ENCODE measurements around the gene RECK.
"Not testable (repeated sequence)": the region's sequence is repeated elsewhere in the genome, so short reads cannot be mapped to it uniquely, and the experiment has no call there.

Gene RECK

GRCh38 chr9:36036780-36037548, at the start of gene RECK:
TSS of gene RECK (plus strand) at chr9:36036913. CDS start at chr9:36036999, 86 bp downstream.
- DNase-seq: peak; percentile 32

DNA sequence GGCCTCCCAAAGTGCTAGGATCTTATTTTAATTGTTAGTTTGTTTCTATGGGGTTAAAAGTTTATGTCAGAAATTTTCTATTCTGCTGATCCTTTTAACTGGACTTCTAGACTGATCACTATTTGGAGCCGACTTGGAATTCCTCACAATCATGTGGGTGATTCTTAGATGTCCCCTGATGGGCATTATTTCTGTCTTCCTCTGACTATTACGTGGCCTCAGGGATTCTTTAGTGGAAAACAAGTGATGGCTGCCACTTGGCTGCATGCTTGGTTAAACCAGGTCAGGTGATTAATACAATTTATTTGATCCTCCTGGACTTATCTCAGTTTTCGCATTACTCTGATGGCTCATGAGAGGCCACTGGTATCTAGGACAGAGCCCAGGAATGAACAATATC, 46.6 kb upstream of the RECK start:
- no peak for DNase-seq

- not testable (repeated sequence) for DNase-seq
These were observed 43.6 kb upstream of the RECK start for GRCh38 chr9:35993136-35993535.

GRCh38 chr9:35993976-35994720, 42.6 kb upstream of the RECK start:
- DNase-seq: no peak

DNA sequence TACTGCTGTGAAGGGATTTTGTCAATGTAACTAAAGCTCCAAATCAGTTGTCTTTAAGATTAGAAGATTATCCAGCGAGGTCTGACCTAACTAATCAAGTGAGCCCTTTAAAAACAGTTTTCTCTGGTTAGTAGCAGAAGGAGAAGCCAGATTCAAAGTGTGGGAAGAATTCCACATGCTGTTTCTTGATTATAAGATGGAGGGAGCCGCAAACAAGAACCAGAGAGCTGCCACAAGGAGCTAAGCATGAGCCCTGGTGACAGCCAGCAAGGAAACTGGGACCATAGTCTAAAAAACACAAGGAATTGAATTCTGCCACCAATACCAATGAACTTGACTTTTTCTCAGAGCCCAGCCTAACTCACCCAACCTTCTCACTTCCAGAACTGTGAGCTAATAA, 41.8 kb upstream of the RECK start:
- no peak for DNase-seq

- no peak for DNase-seq
These were observed 40.2 kb upstream of the RECK start for GRCh38 chr9:35996358-35996970.

DNA sequence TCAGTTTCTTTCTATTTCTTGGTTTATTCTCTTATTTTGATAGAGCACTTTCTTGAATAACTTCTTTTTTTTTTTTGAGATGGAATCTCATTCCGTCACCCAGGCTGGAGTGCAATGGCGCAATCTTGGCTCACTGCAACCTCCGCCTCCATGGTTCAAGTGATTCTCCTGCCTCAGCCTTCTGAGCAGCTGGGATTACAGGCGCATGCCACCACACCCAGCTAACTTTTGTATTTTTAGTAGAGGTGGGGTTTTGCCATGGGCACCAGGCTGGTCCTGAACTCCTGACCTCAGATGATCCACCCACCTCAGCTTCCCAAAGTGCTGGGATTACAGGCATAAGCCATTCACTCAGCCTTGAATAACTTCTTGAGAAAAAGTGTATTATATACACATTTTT, 39.7 kb upstream of the RECK start:
- not testable (repeated sequence) for DNase-seq

DNA sequence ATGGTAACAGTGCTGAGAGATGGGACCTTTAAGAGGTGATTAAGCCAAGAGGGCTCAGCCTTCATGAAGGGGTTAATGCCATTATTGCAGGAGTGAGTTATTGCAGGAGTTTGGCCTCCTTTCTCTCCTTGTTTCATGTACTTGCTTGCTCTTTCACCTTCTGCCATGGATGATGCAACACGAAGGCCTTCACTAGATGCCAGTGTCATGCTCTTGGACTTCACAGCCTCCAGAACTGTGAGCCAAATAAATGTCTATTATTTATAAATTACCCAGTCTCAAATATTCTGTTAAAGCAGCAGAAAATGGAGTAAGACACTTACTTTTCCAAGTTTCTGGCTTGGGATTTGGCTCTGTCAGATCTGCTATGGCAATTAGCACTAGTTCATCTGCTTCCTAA, 38.4 kb upstream of the RECK start:
- DNase-seq: no peak

GRCh38 chr9:36005891-36006290, 30.8 kb upstream of the RECK start:
- DNase-seq: no peak

DNA sequence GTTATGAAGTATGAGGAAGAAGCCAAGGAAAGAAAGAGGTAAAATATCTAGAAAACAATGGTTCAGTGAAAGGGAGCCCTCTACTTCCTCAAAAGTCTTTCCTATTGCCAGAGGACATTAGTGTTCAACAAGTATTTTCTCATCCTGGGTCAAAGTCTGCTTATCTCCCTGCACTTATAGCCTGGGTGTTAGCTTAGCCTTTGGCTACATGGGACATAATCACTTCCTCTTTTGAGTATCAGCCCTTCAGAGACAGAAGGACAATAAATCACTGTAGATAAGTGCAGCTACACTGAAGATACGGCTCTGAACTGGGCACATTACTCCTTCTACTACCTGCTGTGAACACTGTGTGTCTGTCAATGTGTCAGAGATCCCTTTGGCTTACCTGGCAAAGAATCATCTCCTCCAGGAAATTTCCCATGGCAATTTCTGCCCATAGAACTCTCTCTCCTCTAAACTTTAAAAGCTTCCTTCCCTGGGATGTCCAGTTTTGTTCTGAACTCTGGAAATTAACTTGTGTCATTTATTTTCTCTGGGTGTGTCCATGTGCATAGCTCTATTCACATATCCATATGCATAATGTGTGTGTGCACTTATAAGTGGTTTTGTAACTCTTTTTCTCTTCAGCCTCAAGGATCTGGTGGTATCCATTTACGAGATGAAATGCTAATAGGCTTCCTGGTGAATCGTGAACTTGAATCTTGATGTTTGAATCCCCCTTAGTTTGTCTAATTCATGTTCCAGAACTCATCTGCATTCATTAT, 30.0 kb upstream of the RECK start:
- no peak for DNase-seq

DNA sequence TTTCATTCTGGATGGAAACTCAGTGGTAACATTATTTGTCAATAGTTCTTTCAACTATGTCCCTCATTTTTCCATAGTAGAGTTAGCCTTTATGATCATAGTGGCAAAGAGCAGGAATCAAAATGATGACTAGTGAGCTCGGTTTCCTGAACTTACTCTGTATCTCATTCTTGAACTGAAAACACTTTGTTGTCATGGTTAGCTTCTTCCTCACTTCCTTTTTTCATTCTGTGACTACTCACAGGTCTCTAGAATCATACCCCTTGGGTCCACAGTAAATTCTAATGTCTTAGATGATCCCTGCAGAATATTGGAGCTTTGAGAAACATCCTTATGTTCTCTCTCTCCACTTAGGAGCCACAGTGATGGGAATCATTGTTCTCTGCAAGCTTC, 29.4 kb upstream of the RECK start:
- no peak for DNase-seq

DNA sequence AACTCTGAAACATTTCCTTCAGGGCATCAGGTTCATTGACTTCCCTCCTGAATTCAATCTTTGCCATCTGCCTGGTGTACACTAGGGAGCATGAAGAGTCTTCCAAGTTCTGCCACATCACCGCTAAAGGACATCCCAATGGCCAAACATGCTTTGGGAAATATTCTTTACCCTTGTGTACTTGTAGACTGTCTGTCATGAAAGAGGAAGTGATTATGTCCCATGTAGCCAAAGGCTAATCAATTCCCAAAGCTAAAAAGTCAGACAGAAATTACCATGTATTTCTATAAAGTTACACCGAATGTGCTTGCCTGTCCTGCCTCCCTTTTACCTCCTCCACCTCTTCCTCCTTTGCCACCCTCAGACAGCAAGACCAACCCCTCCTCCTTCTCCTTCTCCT, 28.9 kb upstream of the RECK start:
- DNase-seq: no peak

- peak; percentile 16 for DNase-seq
These were observed 27.9 kb upstream of the RECK start for GRCh38 chr9:36008774-36009300.

GRCh38 chr9:36011379-36011778, 25.3 kb upstream of the RECK start:
- DNase-seq: no peak

DNA sequence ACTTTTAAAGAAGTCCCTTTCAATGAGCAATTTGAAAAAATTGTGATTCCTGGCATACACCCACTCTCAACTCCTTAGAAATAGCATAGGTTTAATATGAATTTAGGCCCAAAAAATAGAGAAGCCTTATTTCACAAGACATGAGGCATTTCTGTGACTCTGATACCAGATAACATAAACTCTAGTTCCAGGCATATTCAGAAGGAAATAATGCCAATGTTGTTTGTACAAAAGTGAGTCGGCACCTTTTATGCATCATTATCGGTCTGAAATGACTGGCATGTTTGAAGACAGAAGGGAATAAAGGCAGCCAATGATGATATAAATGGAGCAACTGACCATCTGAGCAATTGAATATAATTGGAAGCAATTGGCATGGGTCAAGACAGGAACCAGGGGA, 19.4 kb upstream of the RECK start:
- no peak for DNase-seq

GRCh38 chr9:36018129-36018528, 18.6 kb upstream of the RECK start:
- no peak for DNase-seq

- no peak for DNase-seq
These were observed 17.6 kb upstream of the RECK start for GRCh38 chr9:36018891-36019720.

- no peak for DNase-seq
These were observed 14.7 kb upstream of the RECK start for GRCh38 chr9:36021968-36022367.

DNA sequence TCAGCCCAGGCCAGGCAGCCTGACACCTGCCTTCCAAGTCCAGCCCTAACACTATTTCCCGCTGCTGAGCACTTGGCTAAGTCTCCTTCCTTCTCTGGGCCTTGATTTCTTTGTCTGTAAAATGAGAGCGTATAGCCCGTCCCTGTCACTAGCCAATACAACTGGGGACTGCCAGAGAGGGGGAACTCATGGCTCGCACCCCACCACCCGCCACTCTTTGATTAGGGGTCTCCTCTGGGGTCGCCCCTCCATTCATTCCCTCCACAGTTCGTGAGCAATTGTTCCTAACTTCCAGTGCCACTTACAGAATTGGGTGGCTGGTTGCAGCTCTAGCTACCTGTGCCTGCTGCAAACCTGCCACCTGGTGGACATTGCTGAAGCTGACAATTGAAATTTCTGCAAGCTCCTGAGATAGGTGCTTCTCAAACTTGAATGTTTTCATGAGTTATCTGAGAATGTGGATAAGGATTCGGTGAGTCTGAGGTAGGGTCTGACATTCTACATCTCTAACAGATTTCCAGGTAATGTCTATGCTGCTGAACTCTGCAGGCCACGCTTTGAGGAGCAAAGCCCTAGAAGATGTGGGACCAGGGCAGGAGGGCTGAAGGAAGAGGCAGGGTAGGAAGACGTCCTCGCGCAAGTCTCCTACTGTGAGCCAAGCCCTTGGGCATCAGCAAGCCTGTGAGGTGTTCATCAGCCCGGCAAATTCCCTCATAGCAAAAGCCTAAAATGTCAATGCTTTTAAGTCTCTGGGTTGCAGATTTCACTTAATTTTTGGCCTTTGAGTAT, 13.3 kb upstream of the RECK start:
- DNase-seq: peak; percentile 18

DNA sequence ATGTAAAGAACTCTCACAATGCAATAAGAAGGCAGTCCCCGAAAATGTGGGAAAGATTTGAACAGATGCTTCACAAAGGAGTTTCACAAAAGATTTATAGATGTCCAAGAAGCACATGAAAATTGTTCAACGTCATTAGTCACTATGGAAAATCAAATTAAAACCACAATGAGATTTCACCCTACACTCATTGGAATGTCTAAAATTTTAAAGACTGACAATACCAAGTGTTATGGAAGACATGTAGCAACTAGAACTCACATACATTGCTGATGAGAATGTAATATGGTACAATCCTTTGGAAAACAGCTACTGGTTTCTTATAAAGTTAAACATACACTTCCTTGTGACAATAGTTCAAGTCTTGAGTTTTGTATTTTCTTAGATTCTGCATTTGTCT, 11.0 kb upstream of the RECK start:
- DNase-seq: no peak

- no peak for DNase-seq
These were observed 7.5 kb upstream of the RECK start for GRCh38 chr9:36029202-36029601.
